Thymus (tissue), 14 donors: ENCODE data around the gene TRDMT1. TPM values are rescaled to one million over a fixed set of nuclear protein-coding genes. Genes with fewer than 3 reads are reported as not detected.

Experiments
- DNase-seq, 9 donors: peaks; one replicate each; pipeline ENCODE4 v3.0.0-alpha.2; 2013; ENCODE audit warnings: low spot score in 9 of 9, low read depth in 6 of 9, missing footprints in 1 of 9
- H3K27ac ChIP-seq, 2 donors: one replicate each; pipeline ENCODE4 v1.5.1; 2013; ENCODE audit warnings: control low read depth in 1 of 2, low read depth in 1 of 2, low read length in 1 of 2, mild to moderate bottlenecking in 1 of 2, moderate library complexity in 1 of 2
- H3K27me3 ChIP-seq, 2 donors: one replicate each; pipeline ENCODE4 v1.5.1; 2013; ENCODE audit warnings: low read length in 1 of 2; ENCODE audit not compliant: control insufficient read depth in 2 of 2, insufficient read depth in 1 of 2
- H3K36me3 ChIP-seq, 2 donors: one replicate each; pipeline ENCODE4 v1.5.1; 2013; ENCODE audit warnings: low read length in 1 of 2, mild to moderate bottlenecking in 1 of 2, moderate library complexity in 1 of 2; ENCODE audit not compliant: control insufficient read depth in 2 of 2, insufficient read depth in 2 of 2
- H3K4me1 ChIP-seq, 2 donors: one replicate each; pipeline ENCODE4 v1.5.1; 2013; ENCODE audit warnings: low read length in 2 of 2; ENCODE audit not compliant: control insufficient read depth in 2 of 2, insufficient read depth in 2 of 2
- H3K4me3 ChIP-seq, 2 donors: one replicate each; pipeline ENCODE4 v1.5.1; 2013; ENCODE audit warnings: low read length in 2 of 2, control low read depth in 1 of 2, mild to moderate bottlenecking in 1 of 2
- H3K9me3 ChIP-seq, 2 donors: one replicate each; pipeline ENCODE4 v1.5.1; 2013; ENCODE audit warnings: low read length in 1 of 2, mild to moderate bottlenecking in 1 of 2; ENCODE audit not compliant: control insufficient read depth in 2 of 2, insufficient read depth in 1 of 2
- WGBS: extraction: QIAGEN DNeasy Blood & Tissue Kit; methylation state at CpG from one replicate; pipeline ENCODE4 v1.1.7; 2013; 5-methylcytosine and 5-hydroxymethylcytosine counted together
- long read RNA-seq, 10 donors: transcript quantifications; one replicate each; lab custom pipeline, GENCODE V29; 2026
- polyA plus RNA-seq: library from polyadenylated mRNA; stranded (reverse); fragments of 200-250 nt; gene quantifications from one replicate; pipeline ENCODE4 v1.2.3, GENCODE V29; 2013
- total RNA-seq: library from RNA; stranded (reverse); fragments of 120-200 nt; gene quantifications from one replicate; pipeline ENCODE4 v1.2.4, GENCODE V29; 2013
- donor health status: healthy.

Gene TRDMT1, protein sequence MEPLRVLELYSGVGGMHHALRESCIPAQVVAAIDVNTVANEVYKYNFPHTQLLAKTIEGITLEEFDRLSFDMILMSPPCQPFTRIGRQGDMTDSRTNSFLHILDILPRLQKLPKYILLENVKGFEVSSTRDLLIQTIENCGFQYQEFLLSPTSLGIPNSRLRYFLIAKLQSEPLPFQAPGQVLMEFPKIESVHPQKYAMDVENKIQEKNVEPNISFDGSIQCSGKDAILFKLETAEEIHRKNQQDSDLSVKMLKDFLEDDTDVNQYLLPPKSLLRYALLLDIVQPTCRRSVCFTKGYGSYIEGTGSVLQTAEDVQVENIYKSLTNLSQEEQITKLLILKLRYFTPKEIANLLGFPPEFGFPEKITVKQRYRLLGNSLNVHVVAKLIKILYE
- total RNA-seq: 11.4 TPM
- 5.0 TPM for polyA plus RNA-seq
- long read RNA-seq, donor 1: 0 reads
- long read RNA-seq, donor 2: 0 reads
- long read RNA-seq, donor 3, partial matches to known transcripts: 0 of 2 reads
- long read RNA-seq, donor 3, other reads (novel, unspliced or antisense): 0 of 2 reads
- long read RNA-seq, donor 4: 0 reads
- long read RNA-seq, donor 5, full-length matches to known transcripts: 3 of 3 reads
- long read RNA-seq, donor 5, partial matches to known transcripts: 0 of 3 reads
- long read RNA-seq, donor 5, other reads (novel, unspliced or antisense): 0 of 3 reads
- long read RNA-seq, donor 6, full-length matches to known transcripts: 2 of 2 reads
- long read RNA-seq, donor 6, partial matches to known transcripts: 0 of 2 reads
- long read RNA-seq, donor 6, other reads (novel, unspliced or antisense): 0 of 2 reads
- long read RNA-seq, donor 7, full-length matches to known transcripts: 2 of 2 reads
- long read RNA-seq, donor 7, partial matches to known transcripts: 0 of 2 reads
- long read RNA-seq, donor 7, other reads (novel, unspliced or antisense): 0 of 2 reads
- long read RNA-seq, donor 8: 0 reads
- long read RNA-seq, donor 9, partial matches to known transcripts: 0 of 2 reads
- long read RNA-seq, donor 9, other reads (novel, unspliced or antisense): 0 of 2 reads
- long read RNA-seq, donor 10: 0 reads

- WGBS: under 1% methylated on average over 60 of the region's 60 CpGs
- Histone ChIP-seq H3K4me1 (peaks cover 0 to 18% of the 10 kb centered on the region in 2 donors), H3K27me3 (no peaks in the 10 kb centered on the region), H3K9me3 (no peaks in the 10 kb centered on the region), H3K27ac (peak within 1 kb of the TSS; percentile 87 to 89), H3K4me3 (peak within 1 kb of the TSS; percentile 74 to 75), H3K36me3 (no peaks in the 10 kb centered on the region)
- peak; percentile 50 to 91 (median 72) for DNase-seq
These were observed at the start of gene TRDMT1 for GRCh38 chr10:17200912-17201793. Gene TRDMT1 (minus strand): TSS chr10:17201672. CDS start chr10:17201634, 38 bp downstream.

DNA sequence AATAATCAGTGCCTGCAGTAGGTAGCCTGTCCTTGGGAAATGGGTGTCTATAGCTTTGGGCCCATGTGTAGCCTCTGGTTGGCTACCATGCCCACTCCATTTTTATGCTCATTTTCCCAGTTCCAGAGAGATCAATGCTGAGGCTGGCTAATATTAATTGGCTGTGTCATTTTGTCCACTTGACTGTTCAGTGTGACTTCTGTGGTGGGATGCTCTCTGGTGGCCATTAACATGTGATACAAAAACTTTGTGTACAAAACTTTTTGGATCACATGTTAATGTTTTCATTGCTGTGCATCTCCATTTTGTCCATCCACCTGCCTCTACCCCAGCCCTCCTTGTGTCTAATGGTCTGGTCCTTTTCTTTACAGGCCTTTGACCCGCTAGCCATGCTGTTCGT, 49.3 kb upstream of the TRDMT1 start:
- Histone ChIP-seq H3K36me3 (no peaks in the 10 kb centered on the region), H3K9me3 (no peaks in the 10 kb centered on the region), H3K4me3 (no peak overlapping the region), H3K27me3 (no peaks in the 10 kb centered on the region), H3K27ac (no peak overlapping the region), H3K4me1 (no peaks in the 10 kb centered on the region)
- WGBS: 98% methylated on average over 2 of the region's 2 CpGs
- DNase-seq: no peak

DNA sequence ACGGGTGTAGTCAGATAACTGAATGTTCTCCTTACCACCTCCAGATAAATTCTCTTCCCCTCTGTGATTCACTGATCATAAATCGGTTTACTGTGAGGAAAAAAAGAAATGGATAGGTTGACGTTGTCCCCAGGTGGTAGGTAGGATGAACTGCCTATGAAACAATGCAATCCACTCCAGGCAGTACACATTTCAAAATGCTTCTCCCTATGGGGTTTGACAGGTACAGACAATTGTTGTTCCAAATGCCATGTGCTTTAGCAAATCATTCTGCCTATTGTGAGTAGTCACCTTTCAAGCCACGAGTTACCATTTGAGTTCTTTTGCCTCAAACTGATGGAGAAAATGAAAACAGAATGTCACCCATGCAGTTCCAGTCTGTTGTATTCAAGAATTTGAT, 48.3 kb upstream of the TRDMT1 start:
- DNase-seq: peak in 1 of 9 donors; percentile 23
- WGBS: 82% methylated on average over 4 of the region's 4 CpGs
- Histone ChIP-seq H3K27ac (no peak overlapping the region), H3K4me1 (no peaks in the 10 kb centered on the region), H3K36me3 (no peaks in the 10 kb centered on the region), H3K27me3 (no peaks in the 10 kb centered on the region), H3K9me3 (no peaks in the 10 kb centered on the region), H3K4me3 (no peak overlapping the region)

GRCh38 chr10:17248964-17249363, 47.5 kb upstream of the TRDMT1 start:
- WGBS: 92% methylated on average over 1 of the region's 1 CpG
- DNase-seq: no peak
- no peaks in the 10 kb centered on the region for H3K4me1 ChIP-seq
- no peaks in the 10 kb centered on the region for H3K27me3 ChIP-seq
- H3K36me3 ChIP-seq: no peaks in the 10 kb centered on the region
- no peak overlapping the region for H3K4me3 ChIP-seq
- no peak overlapping the region for H3K27ac ChIP-seq
- H3K9me3 ChIP-seq: no peaks in the 10 kb centered on the region

DNA sequence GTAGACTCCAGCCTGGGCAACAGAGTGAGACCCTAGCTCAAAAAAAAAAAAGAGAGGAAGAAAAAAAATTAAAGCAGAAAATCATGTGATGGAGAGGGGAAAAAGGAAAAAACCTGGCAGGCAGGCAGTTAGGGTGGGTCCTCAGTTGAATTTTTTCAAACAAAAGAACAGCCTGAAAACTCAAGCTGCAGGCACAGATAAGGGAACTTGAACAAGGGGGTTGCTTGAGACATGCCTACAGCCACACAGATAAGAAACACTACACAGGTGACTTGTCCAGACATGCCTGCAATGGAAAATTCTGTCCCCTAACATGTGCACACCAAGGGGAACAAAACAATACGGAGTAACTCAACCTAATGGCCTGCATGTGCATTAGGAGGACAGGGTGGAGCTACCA, 45.7 kb upstream of the TRDMT1 start:
- Histone ChIP-seq H3K4me1 (no peaks in the 10 kb centered on the region), H3K27me3 (no peaks in the 10 kb centered on the region), H3K27ac (no peak overlapping the region), H3K36me3 (no peaks in the 10 kb centered on the region), H3K9me3 (no peaks in the 10 kb centered on the region), H3K4me3 (no peak overlapping the region)
- 96% methylated on average over 1 of the region's 1 CpG for WGBS
- DNase-seq: no peak

GRCh38 chr10:17244700-17245365, 43.4 kb upstream of the TRDMT1 start:
- DNase-seq: no peak

DNA sequence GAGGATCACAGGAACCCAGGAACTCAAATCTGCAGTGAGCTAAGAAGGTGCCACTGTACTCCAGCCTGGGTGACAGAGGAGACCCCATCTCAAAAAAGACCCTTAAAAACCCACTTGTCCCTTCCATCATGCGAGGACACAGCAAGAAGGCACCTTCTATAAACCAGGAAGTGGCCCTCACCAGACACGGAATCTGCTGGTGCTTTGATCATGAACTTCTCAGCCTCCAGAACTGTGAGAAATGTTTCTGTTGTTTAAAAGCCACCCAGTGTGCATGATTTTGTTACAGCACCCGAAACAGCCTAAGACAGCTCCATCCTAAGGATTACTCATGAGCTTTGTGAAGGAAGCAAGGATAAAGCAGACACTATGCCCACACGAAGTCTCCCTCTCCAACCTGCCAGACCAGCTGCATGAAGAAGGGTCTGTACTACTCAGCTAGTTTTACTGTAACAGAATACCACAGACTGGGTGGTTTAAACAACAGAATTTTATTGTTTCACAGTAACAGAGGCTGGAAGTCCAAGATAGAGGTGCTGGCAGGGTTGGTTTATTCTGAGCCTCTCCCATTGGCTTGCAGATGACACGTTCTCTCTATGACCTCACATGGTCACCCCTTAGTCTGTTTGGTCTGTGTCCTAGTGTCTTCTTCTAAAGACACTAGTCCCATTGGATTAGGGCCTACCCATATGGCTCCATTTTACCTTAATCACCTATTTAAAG, 40.3 kb upstream of the TRDMT1 start:
- H3K36me3 ChIP-seq: peaks cover 7 to 9% of the 10 kb centered on the region in 2 donors
- no peaks in the 10 kb centered on the region for H3K4me1 ChIP-seq
- H3K9me3 ChIP-seq: peaks cover 0 to 6% of the 10 kb centered on the region in 2 donors
- no peaks in the 10 kb centered on the region for H3K27me3 ChIP-seq
- H3K27ac ChIP-seq: no peak overlapping the region
- no peak for DNase-seq
- 84% methylated on average over 5 of the region's 5 CpGs for WGBS
- no peak overlapping the region for H3K4me3 ChIP-seq

More at GRCh38 chr10:17244700-17245365, 43.4 kb upstream of the TRDMT1 start:
- Histone ChIP-seq H3K27ac (no peak overlapping the region), H3K27me3 (no peaks in the 10 kb centered on the region), H3K9me3 (peaks cover 0 to 6% of the 10 kb centered on the region in 2 donors), H3K4me1 (no peaks in the 10 kb centered on the region), H3K4me3 (no peak overlapping the region), H3K36me3 (no peaks in the 10 kb centered on the region)
